Ishikawa (cell line): ENCODE measurements around the gene FCN2.

Experiments
- CREB1 ChIP-seq: IDR thresholded peaks from 2 replicates; pipeline ENCODE4 v1.6.1; 2012; ENCODE audit warnings: low read depth
- EGR1 ChIP-seq: IDR thresholded peaks from 2 replicates; pipeline ENCODE4 v1.6.1; 2012
- EP300 ChIP-seq: IDR thresholded peaks from 2 replicates; pipeline ENCODE4 v1.6.1; 2012; ENCODE audit warnings: borderline replicate concordance
- FOXM1 ChIP-seq: IDR thresholded peaks from 2 replicates; pipeline ENCODE4 v1.6.1; 2012; ENCODE audit warnings: low read depth, borderline replicate concordance
- RAD21 ChIP-seq: IDR thresholded peaks from 2 replicates; pipeline ENCODE4 v1.6.1; 2012; ENCODE audit warnings: low read depth
- TAF1 ChIP-seq: IDR thresholded peaks from 2 replicates; pipeline ENCODE4 v1.6.1; 2012; ENCODE audit warnings: low read depth, mild to moderate bottlenecking
- YY1 ChIP-seq: IDR thresholded peaks from 2 replicates; pipeline ENCODE4 v1.6.1; 2012; ENCODE audit warnings: low read depth
- ZBTB7A ChIP-seq: IDR thresholded peaks from 2 replicates; pipeline ENCODE4 v1.6.1; 2012; ENCODE audit warnings: low read depth
- TF ChIP-seq, protein P1 (sequence below): IDR thresholded peaks from 2 replicates; pipeline ENCODE4 v1.6.1; 2012; ENCODE audit warnings: low read depth, mild to moderate bottlenecking
- TF ChIP-seq, protein P2 (sequence below): IDR thresholded peaks from 2 replicates; pipeline ENCODE4 v1.6.1; 2012

GRCh38 chr9:134914501-134914834, 33.9 kb downstream of the FCN2 start:
- no peak for TF ChIP-seq YY1
- TF ChIP-seq, protein P1, sequence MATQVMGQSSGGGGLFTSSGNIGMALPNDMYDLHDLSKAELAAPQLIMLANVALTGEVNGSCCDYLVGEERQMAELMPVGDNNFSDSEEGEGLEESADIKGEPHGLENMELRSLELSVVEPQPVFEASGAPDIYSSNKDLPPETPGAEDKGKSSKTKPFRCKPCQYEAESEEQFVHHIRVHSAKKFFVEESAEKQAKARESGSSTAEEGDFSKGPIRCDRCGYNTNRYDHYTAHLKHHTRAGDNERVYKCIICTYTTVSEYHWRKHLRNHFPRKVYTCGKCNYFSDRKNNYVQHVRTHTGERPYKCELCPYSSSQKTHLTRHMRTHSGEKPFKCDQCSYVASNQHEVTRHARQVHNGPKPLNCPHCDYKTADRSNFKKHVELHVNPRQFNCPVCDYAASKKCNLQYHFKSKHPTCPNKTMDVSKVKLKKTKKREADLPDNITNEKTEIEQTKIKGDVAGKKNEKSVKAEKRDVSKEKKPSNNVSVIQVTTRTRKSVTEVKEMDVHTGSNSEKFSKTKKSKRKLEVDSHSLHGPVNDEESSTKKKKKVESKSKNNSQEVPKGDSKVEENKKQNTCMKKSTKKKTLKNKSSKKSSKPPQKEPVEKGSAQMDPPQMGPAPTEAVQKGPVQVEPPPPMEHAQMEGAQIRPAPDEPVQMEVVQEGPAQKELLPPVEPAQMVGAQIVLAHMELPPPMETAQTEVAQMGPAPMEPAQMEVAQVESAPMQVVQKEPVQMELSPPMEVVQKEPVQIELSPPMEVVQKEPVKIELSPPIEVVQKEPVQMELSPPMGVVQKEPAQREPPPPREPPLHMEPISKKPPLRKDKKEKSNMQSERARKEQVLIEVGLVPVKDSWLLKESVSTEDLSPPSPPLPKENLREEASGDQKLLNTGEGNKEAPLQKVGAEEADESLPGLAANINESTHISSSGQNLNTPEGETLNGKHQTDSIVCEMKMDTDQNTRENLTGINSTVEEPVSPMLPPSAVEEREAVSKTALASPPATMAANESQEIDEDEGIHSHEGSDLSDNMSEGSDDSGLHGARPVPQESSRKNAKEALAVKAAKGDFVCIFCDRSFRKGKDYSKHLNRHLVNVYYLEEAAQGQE = no peak
- no peak for TF ChIP-seq TAF1
- TF ChIP-seq FOXM1 = no peak
- TF ChIP-seq RAD21 = no peak
- TF ChIP-seq CREB1 = no peak
- no peak for TF ChIP-seq EGR1
- TF ChIP-seq EP300 = no peak
- TF ChIP-seq, protein P2, sequence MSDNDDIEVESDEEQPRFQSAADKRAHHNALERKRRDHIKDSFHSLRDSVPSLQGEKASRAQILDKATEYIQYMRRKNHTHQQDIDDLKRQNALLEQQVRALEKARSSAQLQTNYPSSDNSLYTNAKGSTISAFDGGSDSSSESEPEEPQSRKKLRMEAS = no peak
- no peak for TF ChIP-seq ZBTB7A
